Frontal cortex (tissue), 4 donors: Measurements from ENCODE around the gene TYW1B. TPM values are rescaled to one million over a fixed set of nuclear protein-coding genes. Genes with fewer than 3 reads are reported as not detected.
"Not testable (repeated sequence)": the region's sequence is repeated elsewhere in the genome, so short reads cannot be mapped to it uniquely, and the experiment has no call there.

ENCODE experiments used
- DNase-seq, 2 donors: peaks; one replicate each; pipeline ENCODE4 v3.0.0; 2012; ENCODE audit warnings: low spot score in 2 of 2
- FAIRE-seq: peaks from 2 replicates; lab custom pipeline; 2012; peaks lifted over from hg19 to GRCh38; lab: Jason Lieb, UNC
- total RNA-seq: library from RNA; depleted of rRNA; stranded (reverse); fragments of >200 nt; gene quantifications from one replicate; pipeline ENCODE4 v1.2.3, GENCODE V29; 2014
- donor health status: control.
- donor health status: control.
- donor health status: control.

The TYW1B gene
- total RNA-seq, 1 donor from 2014 or later = 2.0 TPM

DNA sequence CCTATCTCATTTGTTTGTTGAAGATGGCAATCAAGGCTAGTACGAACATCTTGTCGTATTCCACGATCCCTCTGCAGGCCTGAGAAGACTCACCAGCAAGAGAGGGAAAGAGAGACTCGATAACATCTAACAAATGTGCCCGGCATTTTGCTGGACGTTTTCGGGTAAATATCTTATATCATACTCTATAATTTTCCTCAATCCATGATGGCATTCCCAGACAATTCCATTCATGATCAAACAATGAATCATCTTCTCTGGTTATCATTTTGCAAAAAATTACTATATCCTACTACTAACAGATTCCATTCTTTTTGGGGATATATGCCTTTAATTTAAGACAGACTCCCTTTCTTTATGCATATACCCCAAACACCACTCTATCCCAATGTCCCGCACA lies 118.1 kb downstream of the TYW1B start:
- no peak for DNase-seq
- FAIRE-seq = no peak

DNA sequence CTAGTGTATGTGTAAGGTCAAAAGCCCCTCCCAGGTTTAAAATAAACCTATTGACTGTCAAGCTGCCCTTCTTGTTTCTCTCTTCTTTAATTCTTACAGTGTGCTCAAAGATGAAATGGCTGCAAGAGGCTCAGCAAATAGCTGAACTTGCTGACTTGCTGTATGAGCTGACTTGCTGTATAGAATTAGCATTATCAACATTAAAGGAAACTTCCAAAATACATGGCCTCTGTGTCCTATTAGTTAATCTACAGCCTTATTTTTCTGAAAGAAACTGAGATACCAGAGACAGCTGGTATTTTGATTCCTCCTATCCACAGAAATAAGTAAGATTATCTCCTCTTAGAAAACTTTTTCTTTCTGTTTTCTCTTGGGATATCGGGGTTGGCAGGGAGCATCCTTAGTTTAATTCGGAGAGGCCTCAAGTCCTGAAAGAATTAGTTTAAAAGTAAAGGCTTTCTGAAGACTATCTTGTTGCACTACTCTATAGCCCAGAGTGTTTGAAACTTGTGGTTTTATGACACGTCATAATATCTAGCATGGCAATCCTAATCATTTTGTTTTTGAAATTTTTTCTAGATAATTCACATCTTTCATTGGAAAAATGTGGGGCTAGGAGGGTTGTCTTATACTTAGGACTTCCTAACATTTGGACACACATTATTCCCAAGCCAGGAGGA lies 119.5 kb downstream of the TYW1B start:
- DNase-seq, FAIRE-seq: not testable (repeated sequence)

DNA sequence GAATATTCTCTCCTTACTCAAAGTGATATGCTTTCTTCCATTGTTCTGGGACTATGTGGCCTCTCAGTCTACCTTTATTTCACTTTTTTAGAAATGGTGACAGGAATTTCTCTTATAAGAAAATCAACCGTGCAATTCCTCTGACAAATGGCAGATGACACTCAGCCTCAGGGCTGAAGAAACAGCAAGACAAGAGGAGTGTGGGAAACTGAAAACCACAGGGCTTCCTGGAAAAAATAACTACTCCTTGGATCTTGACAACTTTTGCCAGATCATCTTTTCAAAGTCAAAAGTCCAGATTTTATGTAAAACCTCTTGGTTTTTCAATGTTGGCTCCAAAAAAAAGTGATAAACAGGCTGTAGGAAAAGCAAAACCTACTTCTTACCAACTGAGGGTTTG lies 121.5 kb downstream of the TYW1B start:
- FAIRE-seq = no peak
- DNase-seq = no peak

DNA sequence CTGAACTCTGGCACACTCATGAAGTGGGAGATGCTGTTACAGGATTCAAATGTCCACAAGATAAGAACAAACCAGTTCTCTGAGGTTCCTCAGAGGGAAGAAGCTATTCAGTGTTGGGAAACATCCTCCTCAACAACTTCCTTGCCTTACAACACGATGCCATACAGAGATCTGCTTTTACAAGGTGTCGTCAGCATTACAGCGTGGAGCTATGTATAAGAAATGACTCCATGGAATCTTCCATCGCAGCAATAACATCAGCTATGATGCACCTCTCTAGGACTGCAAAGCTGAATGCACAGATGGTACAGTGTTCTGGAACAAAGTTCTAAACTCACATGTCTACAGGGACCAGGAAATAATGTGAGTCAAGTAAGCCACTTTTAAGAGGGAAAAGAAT lies 122.3 kb downstream of the TYW1B start:
- not testable (repeated sequence) for DNase-seq, FAIRE-seq

DNA sequence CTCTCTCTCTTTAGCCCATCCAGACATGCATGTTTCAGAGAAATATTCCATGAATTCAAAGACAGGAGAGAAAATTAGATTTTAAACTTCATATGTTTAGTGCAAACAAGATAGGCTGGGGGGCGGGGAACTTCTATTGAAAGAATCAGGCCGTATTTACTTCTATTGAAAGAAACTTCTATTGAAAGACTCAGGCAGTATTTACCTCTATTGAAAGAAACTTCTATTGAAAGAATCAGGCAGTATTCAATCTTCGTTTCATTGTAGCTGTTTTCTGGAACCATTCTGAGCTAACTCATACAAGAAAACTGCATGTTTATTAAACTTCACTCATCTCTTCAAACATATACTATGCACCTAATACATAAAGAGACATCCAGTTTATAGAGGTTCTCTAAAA lies 123.1 kb downstream of the TYW1B start:
- FAIRE-seq (no peak), DNase-seq (no peak)

DNA sequence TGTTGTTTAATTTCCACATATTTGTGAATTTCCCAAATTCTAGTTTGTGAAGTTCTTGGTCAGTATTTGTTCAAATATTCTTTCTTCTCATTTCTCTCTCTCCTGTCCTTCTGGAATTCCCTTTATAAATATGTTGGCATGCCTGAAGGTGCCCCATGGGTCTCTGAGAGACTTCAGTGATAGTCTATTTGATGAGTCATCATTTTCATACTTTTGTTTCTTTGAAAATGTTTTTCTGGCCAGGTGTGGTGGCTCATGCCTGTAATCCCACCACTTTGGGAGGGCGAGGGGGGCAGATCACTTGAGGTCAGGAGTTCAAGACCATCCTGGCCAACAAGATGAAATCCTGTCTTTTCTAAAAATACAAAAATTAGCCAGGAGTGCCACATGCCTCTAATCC lies 127.5 kb downstream of the TYW1B start:
- DNase-seq, FAIRE-seq: not testable (repeated sequence)

DNA sequence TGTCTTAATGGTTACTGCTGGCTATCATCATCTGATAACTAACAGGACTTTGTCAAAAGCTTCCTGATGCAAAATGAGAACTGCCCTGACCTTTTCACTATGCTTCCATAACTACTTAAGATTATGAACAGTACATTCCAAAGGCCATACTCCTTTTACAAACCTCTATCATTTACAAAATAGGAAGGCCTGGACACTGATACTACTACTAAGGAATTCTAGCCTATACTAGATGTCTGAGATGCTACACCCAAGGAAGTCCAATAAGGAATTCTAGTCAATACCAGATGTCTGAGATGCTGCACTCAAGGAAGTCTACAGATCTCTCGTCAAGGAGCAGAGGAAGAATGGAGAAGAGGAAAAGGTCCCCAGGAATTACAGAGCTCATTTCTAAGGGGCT lies 130.9 kb downstream of the TYW1B start:
- DNase-seq, FAIRE-seq: not testable (repeated sequence)

DNA sequence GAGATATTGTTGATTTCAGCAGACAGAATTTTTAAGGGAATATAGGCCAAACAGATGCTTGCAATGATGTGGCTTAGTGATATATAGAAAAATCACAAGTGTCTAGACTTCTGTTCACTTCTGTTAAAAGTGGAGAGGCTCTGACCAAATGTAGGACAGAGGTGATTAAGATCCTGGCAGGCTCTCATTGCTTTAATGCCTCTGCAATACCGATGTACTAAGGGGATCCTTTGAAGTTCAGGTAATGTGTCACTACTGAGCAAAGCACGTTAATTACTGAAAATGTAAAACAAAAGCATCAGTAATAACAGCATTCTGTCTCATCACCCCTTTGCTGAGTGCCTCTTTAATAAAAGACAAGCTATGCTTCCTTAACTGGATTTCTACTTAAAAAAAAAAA lies 131.4 kb downstream of the TYW1B start:
- not testable (repeated sequence) for FAIRE-seq, DNase-seq

DNA sequence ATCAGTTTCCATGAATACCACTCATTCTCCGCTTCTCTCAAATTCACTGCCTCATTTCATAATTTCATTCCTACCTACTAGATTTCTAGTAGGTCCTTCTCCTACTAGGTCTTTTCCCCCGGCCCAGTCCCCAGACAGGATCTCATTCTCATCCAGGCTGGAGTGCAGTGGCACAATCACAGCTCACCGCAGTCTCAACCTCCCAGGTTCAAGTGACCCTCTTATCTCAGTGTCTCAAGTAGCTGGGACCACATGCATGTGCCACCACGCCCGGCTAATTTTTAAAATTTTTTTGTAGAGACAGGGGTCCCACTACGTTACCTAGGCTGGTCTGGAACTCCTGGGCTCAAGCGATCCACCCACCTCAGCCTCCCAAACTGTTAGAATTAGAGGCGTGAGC lies 132.5 kb downstream of the TYW1B start:
- DNase-seq, FAIRE-seq: not testable (repeated sequence)

DNA sequence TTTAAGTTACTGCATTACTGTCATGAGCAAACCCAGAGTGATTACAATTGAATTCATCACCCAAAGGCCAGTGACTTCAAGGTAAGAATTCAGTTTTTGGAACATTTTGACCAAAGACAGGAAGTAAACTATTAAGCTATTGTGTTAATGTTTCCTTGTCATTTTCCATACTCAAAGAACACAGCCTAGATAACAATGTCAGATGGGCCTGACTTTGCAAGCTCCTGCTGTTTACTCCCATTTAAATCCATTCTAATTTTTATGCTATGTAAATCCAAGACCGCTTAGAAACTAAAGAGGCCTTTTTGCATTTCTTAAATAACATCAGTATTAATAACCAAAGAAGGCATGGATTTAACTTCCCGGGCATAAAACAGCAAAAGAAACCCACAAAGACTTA lies 136.6 kb downstream of the TYW1B start:
- not testable (repeated sequence) for FAIRE-seq, DNase-seq

DNA sequence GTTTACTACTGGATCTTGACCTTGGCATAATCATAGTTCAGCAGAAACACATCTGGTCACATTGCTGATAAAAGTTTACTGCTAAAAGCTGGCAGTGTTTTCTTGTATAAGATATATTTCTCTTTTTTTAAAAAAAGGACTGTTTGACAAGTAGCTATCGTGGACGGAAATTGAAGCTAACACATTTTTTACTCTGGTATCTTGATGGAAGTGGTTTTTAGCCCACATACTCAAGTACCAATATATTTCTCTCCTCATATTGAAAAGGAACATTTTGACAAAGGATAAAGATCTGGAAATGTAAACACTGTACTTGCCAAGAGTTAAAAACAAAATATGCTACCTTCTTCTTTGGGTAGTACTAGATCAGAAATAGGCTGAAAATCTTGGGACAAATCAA lies 137.8 kb downstream of the TYW1B start:
- not testable (repeated sequence) for FAIRE-seq, DNase-seq

DNA sequence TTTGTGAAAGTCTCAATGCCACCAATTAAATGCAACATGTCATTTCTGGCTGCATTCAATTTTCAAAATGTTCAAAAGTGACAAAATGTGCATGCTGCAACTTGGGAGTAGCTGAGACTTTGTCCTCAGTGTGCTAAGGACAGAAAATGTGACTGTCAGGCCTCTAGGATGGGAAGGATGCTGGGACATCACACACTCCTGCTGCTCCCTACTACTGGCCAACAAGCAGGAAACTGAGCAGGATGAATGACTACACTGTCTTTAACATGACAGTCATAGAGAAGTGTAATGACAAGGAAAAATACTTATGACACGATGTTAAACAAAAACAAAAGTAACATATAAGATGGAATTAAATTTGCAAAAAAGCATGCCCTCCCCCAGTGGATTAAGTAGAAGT lies 138.7 kb downstream of the TYW1B start:
- not testable (repeated sequence) for DNase-seq, FAIRE-seq

DNA sequence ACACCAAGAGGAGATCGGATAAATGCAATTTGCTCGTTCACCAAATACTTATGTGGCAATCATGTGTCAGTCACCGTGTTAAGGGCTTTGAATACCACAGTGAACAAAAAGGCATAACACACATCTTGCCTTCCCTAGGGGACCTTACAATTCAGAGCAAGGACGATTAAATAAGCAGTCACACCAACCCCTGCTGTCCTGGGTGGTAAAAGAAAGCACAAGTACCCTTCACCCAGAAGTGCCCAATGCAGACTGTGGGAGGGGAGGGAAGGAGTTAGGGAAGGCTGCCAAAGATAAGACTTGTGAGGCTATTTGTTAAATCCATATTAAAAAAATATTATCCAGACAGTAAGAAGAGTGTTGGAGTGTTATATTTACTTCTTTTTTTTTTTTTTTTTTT lies 146.8 kb downstream of the TYW1B start:
- DNase-seq, FAIRE-seq: not testable (repeated sequence)

DNA sequence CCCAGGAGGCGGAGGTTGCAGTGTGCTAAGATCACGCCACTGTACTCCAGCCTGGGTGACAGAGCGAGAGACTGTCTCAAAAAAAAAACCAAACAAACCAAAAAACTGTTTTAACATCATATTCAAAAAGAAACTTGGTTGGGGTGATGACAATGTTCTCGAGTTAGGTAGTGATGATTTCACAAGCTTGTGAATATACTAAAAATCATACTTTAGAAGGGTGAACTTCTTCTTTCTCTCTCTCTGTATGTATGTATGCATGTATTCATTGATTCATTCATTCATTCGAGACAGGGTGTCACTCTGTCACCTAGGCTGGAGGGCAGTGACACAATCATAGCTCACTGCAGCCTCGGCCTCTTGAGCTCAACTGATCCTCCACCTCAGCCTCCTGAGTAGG lies 151.1 kb downstream of the TYW1B start:
- FAIRE-seq, DNase-seq: not testable (repeated sequence)

DNA sequence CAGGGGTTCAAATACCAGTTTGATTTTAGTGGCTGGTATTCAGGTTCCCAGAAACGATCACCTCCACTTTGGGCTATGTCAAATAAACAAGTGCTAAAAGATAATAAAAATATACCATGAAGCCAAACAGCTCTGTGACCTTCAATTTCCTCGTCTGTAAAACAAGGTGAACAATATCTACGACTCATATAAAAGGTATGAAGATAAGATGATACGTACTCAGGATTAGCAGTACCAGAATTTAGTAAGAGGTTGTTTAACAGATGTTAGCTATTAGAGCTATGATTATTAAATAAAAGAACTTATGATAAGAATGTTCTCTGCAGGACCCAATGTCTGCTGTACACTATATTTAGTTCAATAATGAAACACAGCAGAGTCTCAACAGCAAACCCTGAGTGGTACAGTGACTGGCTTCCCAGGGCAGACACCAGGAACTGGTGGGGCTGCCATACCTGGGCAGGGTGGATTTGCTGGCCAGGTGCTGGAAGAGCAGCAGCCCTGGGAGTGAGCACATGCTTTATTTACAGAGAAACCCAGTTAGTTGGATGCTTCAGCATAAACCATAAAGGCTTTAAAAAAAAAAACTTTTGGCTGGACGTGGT lies 151.8 kb downstream of the TYW1B start:
- DNase-seq, FAIRE-seq: not testable (repeated sequence)

DNA sequence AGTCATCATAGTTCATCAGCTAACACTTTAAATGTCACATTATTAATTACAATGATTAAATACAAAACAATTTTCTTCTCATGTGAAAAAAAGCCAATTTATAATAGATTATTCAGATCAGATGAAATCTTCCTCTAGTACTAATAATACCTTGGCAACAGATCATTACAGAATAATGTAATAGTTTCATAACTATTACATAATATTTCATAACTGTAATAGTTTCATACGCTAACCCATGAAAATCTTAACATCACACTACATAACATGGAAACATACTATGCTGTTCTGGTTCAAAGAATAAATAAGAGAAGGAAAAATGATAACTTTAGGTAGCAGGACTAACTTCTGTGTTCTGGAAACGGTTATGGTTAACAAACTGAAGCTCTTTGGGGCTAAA lies 152.3 kb downstream of the TYW1B start:
- not testable (repeated sequence) for DNase-seq, FAIRE-seq

DNA sequence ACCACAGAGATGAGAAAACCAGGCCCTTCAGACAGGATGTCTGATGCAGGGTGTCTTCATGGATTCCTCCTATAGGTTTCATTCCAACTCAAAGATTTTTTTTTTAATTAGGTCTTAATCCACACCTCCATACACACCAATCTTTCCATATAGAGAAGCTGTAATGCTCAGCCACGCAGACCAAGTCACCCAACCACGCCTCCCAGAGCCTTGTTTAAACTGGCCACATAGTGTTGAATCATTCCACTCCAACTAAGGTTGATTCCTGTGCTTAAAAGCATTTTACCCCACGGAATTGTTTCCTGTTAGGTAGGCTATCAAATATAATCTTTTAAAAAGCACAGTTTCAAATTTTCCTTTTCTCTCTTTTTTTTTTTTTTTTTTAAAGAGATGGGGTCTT lies 153.6 kb downstream of the TYW1B start:
- DNase-seq (no peak), FAIRE-seq (no peak)

DNA sequence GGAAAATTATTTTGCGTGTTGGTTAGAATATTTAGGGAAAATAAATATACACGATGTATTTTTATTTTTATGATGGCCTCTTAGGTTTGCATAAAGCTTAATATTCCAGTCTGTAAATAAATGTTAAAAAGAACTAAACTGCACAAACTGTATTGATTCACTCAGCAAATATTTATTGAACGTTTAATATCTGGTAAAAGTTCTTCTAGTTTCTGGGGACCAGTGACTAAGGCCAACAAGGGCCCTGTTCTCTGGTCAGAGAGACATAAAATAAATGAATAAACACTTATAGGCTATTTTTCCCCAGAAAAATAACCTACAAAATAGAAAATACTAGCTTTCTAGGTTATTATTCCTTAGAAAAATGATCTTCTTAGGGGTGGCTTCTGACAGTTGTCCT lies 157.2 kb downstream of the TYW1B start:
- not testable (repeated sequence) for FAIRE-seq, DNase-seq

DNA sequence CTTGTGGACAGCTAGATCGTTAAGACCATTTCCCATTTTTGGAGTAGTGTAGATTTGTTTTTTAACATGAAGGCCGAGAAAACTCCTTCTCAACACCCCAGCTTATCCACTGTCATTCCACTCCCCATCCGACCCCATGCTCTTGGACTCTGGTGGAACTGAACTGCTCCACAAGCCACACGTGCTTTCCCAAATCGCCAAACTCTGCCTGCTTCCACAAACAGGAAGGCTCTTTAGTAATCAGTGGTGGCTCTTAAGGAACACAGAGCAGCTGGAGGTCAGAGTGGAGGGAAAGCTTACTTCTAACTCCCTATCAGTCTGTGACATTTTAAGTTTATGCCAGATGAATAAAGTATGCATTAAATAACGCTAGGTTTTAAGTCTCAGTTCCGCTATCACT lies 159.6 kb downstream of the TYW1B start:
- not testable (repeated sequence) for DNase-seq, FAIRE-seq

DNA sequence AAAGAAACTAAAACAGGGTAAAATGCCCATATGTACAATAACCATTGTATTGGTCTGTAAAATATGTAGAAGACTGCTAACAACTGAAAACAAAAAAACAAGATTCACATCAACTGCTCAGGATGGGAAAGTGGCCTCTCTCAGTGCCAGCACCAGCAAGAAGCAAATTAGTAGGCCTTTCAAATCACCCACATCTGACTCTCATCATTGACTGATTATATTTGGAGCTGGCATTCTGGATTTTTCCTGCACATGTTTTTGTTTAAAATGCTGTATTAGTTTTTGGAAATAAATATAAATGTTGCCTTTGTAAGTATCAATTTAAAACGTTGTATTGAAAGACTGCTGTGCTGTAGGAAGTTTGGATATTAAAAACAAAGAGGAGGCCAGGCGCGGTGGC lies 161.0 kb downstream of the TYW1B start:
- not testable (repeated sequence) for FAIRE-seq

DNA sequence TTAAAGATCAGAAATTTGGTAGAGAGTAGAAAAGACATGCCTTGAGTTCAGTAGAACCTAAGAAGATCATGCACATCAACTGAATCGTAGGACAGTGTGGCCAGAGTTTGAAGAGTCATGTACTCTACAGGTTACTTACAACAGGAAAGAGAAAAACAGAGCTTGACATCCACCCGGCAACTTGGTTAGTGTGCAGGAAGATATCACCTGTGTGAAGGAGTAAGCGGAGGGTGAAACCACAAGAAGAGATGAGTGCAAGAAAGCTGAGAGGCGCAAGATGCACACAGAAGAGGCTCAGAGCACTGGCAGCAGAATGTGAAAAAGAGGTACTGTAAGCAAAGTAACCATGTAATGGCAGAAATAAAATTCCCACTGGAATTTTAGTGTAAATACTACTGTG lies 179.4 kb downstream of the TYW1B start:
- FAIRE-seq, DNase-seq: not testable (repeated sequence)

More for the DNA sequence above, 161.0 kb downstream of the TYW1B start:
- not testable (repeated sequence) for DNase-seq
